GM23248 (cell line): ENCODE results near the gene TBX1. TPM values are rescaled to one million over a fixed set of nuclear protein-coding genes. Genes with fewer than 3 reads are reported as not detected.
A peak's percentile ranks its signal among the peaks of the same experiment; 100 is the strongest.

Source experiments
- DNase-seq: peaks from one replicate; pipeline ENCODE4 v3.0.0-alpha.2; 2015
- H2AFZ ChIP-seq: fragments of 200-600 bp; sonication (generic); 2 replicates; pipeline ENCODE4 v1.6.1; 2016; ENCODE audit warnings: antibody characterized with exemption
- H3F3A ChIP-seq: fragments of 200-600 bp; sonication (generic); 2 replicates; pipeline ENCODE4 v1.6.1; 2016; ENCODE audit warnings: mild to moderate bottlenecking, antibody characterized with exemption, mixed run types; ENCODE audit not compliant: insufficient read depth
- H3K27ac ChIP-seq: fragments of 200-600 bp; sonication (generic); 2 replicates; pipeline ENCODE4 v1.5.1; 2016; ENCODE audit warnings: mild to moderate bottlenecking
- H3K27me3 ChIP-seq: fragments of 200-600 bp; sonication (generic); replicated peaks from 2 replicates; pipeline ENCODE4 v1.6.1; 2016; ENCODE audit warnings: mild to moderate bottlenecking; ENCODE audit not compliant: insufficient read depth
- H3K36me3 ChIP-seq: fragments of 200-600 bp; sonication (generic); 2 replicates; pipeline ENCODE4 v1.6.1; 2016; ENCODE audit warnings: low read depth, mild to moderate bottlenecking
- H3K4me1 ChIP-seq: fragments of 200-600 bp; sonication (generic); 2 replicates; pipeline ENCODE4 v1.6.1; 2016; ENCODE audit warnings: mild to moderate bottlenecking; ENCODE audit not compliant: insufficient read depth
- H3K4me2 ChIP-seq: fragments of 200-600 bp; sonication (generic); one replicate; pipeline ENCODE4 v1.6.1; 2016; ENCODE audit warnings: mild to moderate bottlenecking; ENCODE audit not compliant: unreplicated experiment
- H3K4me3 ChIP-seq: fragments of 200-600 bp; sonication (generic); 2 replicates; pipeline ENCODE4 v1.5.1; 2016; ENCODE audit warnings: mild to moderate bottlenecking
- H3K79me2 ChIP-seq: fragments of 200-600 bp; sonication (generic); 2 replicates; pipeline ENCODE4 v1.6.1; 2016; ENCODE audit warnings: mild to moderate bottlenecking; ENCODE audit not compliant: insufficient read depth
- H3K9ac ChIP-seq: fragments of 200-600 bp; sonication (generic); 2 replicates; pipeline ENCODE4 v1.6.1; 2016; ENCODE audit warnings: mild to moderate bottlenecking
- H3K9me2 ChIP-seq: fragments of 200-600 bp; sonication (generic); 2 replicates; pipeline ENCODE4 v1.6.1; 2016; ENCODE audit warnings: mixed run types, mild to moderate bottlenecking, moderate library complexity; ENCODE audit not compliant: insufficient read depth
- H3K9me3 ChIP-seq: fragments of 200-600 bp; sonication (generic); one replicate; pipeline ENCODE4 v1.6.1; 2017; ENCODE audit warnings: low read depth
- H4K20me1 ChIP-seq: fragments of 200-600 bp; sonication (generic); 2 replicates; pipeline ENCODE4 v1.6.0; 2016; ENCODE audit not compliant: insufficient read depth
- EZH2 ChIP-seq: fragments of 200-600 bp; sonication (generic); IDR thresholded peaks from 2 replicates; pipeline ENCODE4 v1.6.1; 2018; ENCODE audit warnings: antibody characterized with exemption, mild to moderate bottlenecking; ENCODE audit not compliant: insufficient read depth, poor library complexity, severe bottlenecking
- EZH2phosphoT487 ChIP-seq: fragments of 200-600 bp; sonication (generic); IDR thresholded peaks from 2 replicates; pipeline ENCODE4 v1.6.1; 2018; ENCODE audit warnings: antibody characterized with exemption, moderate library complexity, mild to moderate bottlenecking, low read depth; ENCODE audit not compliant: insufficient read depth
- WGBS, 2 experiments: methylation state at CpG; one replicate each; pipeline ENCODE4 v1.1.6; 2015 to 2017; ENCODE audit warnings: low lambda C conversion rate in 2 of 2, low coverage in 1 of 2; ENCODE audit errors: missing lambda C conversion rate in 2 of 2; 5-methylcytosine and 5-hydroxymethylcytosine counted together
- in situ Hi-C: fragments of 300-500 bp; cut with MboI; formaldehyde crosslinking; loops from 2 replicates; pipeline ENCODE4 v1.15.0; 2020
- polyA plus RNA-seq: library from polyadenylated mRNA; unstranded; fragments of >200 nt; fragmentation: Nextera tagmentation; extraction: Ambion mirVana; gene quantifications from 2 replicates; pipeline ENCODE4 v1.2.1, GENCODE V29; 2016
- total RNA-seq: library from RNA; depleted of rRNA; stranded (reverse); fragments of >200 nt; shearing (Covaris generic); gene quantifications from 2 replicates; pipeline ENCODE4 v1.2.3, GENCODE V29; 2014

The TBX1 gene
- total and polyA plus RNA-seq, 2 experiments from 2014 or later, result 2.8 to 4.6 TPM

DNA sequence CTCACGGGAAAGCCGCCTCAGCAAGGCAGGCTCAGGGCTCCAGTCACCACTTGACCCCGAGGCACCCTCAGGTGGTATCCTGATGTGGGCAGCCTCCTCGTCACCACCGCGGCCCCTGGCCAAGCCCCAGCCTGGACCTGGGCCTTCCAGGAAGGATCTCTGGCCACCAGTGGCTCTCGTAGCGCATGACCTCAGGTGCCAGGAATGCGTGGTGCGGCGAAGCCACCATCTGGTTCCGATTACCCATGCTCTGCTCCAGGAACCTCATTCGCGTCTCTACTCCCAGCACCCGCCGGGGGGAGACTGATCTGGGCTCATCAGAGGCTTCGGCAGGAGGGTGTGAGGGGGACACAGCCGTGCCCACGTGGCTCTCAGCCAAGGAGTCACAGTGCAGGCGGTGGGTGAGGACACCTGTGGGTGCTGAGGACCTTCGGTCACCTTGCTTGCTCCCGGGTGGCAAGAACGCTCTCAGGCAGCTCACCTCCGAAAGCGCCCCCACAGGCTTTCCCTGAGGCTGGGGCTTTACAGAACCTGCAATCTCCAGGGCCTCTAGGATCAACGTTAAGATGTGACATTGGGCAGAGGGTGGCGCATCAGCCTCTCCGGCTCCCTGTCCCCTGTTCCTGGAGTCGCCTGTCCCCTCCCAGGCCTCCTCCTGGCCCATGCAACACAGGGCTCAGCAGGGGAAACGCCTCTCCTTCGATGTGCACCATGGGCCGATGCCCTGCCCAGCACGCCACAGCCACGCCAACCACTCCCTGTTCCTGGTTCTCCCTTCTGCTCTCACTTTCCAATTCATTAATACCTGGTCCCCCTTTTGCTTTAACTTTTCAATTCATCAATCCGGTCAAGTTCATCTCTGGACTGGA lies 39.0 kb downstream of the TBX1 start:
- Histone ChIP-seq H3K9ac (peak overlapping the region; percentile 49), H3K36me3 (no peaks in the 10 kb centered on the region), H3K4me3 (peak overlapping the region; percentile 16; the same call in 1 of the 2 replicates), H3K4me2 (peak overlapping the region; percentile 43), H3K4me1 (peaks cover 24% of the 10 kb centered on the region), H3K27ac (peak overlapping the region; percentile 46), H4K20me1 (no peaks in the 10 kb centered on the region), H3K9me3 (no peaks in the 10 kb centered on the region), H3F3A (no peaks in the 10 kb centered on the region), H3K27me3 (no peaks in the 10 kb centered on the region), H2AFZ (0 out of 2 replicates have a peak overlapping the region, but pooled peaks have one; percentile 46), H3K9me2 (no peaks in the 10 kb centered on the region), H3K79me2 (no peaks in the 10 kb centered on the region)
- peak; percentile 98 for DNase-seq
- 8 to 9% methylated on average over 24 to 34 of the region's 35 CpGs for WGBS, 2 experiments
- in situ Hi-C loops, result no loop called here
- no peak for TF ChIP-seq EZH2
- no peak for TF ChIP-seq EZH2phosphoT487

DNA sequence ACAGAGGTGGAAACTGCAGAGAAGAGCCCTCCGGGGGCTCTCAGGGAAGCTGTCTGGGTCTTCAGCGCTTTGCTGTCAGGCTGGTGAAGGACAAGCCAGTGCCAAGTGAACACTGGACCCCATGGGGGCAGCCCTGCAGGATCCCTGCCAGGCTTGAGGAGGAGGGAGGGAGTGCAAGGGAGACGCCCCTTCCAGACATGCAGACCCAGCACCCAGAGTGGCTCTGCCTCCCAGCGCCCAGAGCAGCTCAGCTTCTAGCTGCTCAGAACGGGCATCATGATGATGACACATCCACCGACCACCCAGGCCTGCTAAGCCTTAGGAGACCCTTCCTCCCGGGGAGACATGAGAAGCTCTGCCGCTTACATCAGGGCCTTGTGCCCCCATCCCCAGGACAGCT lies 39.7 kb downstream of the TBX1 start:
- no peak overlapping the region for H3K27ac ChIP-seq
- H4K20me1 ChIP-seq, result no peaks in the 10 kb centered on the region
- no peak for DNase-seq
- in situ Hi-C loops, result no loop called here
- no peak overlapping the region for H3K9ac ChIP-seq
- H3K4me2 ChIP-seq, result no peak overlapping the region
- no peak overlapping the region for H3K4me3 ChIP-seq
- no peaks in the 10 kb centered on the region for H3K9me2 ChIP-seq
- no peaks in the 10 kb centered on the region for H3F3A ChIP-seq
- no peaks in the 10 kb centered on the region for H3K9me3 ChIP-seq
- no peak overlapping the region for H2AFZ ChIP-seq
- H3K36me3 ChIP-seq, result no peaks in the 10 kb centered on the region
- H3K79me2 ChIP-seq, result no peaks in the 10 kb centered on the region
- 92 to 95% methylated on average over 8 of the region's 8 CpGs for WGBS, 2 experiments
- H3K4me1 ChIP-seq, result peaks cover 22% of the 10 kb centered on the region
- H3K27me3 ChIP-seq, result no peaks in the 10 kb centered on the region
- TF ChIP-seq EZH2phosphoT487 (no peak), EZH2 (no peak)

DNA sequence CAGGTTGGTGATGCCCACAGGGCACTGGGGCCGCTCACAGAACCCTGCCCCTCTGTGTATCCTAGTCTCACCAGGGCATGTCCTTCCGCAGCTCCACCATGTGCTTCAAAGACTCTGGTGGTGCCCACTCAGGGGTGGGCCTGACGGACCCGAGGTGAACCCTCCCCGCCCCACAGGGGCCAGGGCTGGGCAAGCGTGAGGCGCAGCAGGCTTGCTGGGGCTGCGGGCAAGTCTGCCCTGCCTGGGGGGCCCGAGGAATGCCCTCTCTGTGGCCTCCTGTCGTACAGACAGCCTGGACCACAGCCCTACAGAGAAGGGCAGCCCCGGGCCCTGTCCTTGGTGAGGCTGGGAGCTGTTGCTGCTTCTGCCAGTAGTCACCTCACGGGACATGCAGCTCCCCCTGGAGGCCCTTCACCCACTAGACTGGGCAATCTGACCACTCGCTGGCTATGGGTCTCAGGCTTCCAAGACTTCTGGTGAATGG lies 40.2 kb downstream of the TBX1 start:
- H3K9me2 ChIP-seq, result no peaks in the 10 kb centered on the region
- peak; percentile 60 for DNase-seq
- in situ Hi-C loops, result no loop called here
- no peak overlapping the region for H3K27ac ChIP-seq
- H3K9ac ChIP-seq, result no peak overlapping the region
- no peaks in the 10 kb centered on the region for H3F3A ChIP-seq
- H3K36me3 ChIP-seq, result no peaks in the 10 kb centered on the region
- no peaks in the 10 kb centered on the region for H3K27me3 ChIP-seq
- no peaks in the 10 kb centered on the region for H3K9me3 ChIP-seq
- peaks cover 17% of the 10 kb centered on the region for H3K4me1 ChIP-seq
- H3K4me2 ChIP-seq, result no peak overlapping the region
- H2AFZ ChIP-seq, result no peak overlapping the region
- H4K20me1 ChIP-seq, result no peaks in the 10 kb centered on the region
- H3K79me2 ChIP-seq, result no peaks in the 10 kb centered on the region
- TF ChIP-seq EZH2, result no peak
- TF ChIP-seq EZH2phosphoT487, result no peak
- 78 to 88% methylated on average over 11 to 13 of the region's 13 CpGs for WGBS, 2 experiments
- H3K4me3 ChIP-seq, result no peak overlapping the region

DNA sequence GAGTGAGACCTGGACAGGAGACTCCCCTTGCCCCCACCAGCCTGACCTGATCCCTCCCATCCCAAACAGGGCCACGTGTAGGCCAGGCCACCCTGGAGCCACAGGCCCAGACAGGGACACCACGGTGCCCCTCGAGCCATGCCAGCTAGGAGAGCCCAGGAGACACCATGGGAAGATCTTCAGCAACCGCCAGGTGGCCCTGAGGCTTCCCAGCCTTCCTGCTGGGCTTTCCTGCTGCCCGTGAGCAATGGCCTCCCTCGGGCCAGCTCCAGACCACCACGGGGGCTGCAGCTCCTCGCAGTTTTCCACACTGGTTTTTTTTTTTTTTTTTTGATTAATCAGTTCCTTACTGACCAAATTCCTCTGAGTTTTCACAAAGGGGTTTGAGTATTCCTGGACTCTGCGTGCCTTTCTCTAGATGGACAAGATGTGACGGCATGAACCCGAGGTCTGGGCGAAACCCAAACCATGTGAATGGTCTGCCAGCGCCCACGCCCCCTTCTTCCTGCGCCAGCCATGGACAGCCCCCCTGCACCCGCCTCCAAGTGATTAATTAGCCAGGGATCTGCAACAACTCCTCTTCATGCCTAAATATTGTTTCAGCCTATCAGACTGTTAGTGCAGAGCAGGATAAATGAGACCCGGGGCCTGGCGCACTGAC lies 40.9 kb downstream of the TBX1 start:
- H3K9me3 ChIP-seq, result no peaks in the 10 kb centered on the region
- in situ Hi-C loops, result no loop called here
- no peaks in the 10 kb centered on the region for H3K27me3 ChIP-seq
- H3K4me2 ChIP-seq, result no peak overlapping the region
- no peak overlapping the region for H3K9ac ChIP-seq
- H3K36me3 ChIP-seq, result no peaks in the 10 kb centered on the region
- no peaks in the 10 kb centered on the region for H3K79me2 ChIP-seq
- no peak overlapping the region for H3K27ac ChIP-seq
- 68 to 73% methylated on average over 18 of the region's 18 CpGs for WGBS, 2 experiments
- H2AFZ ChIP-seq, result no peak overlapping the region
- TF ChIP-seq EZH2 (no peak), EZH2phosphoT487 (no peak)
- H3K4me3 ChIP-seq, result no peak overlapping the region
- peaks cover 16% of the 10 kb centered on the region for H3K4me1 ChIP-seq
- H3K9me2 ChIP-seq, result no peaks in the 10 kb centered on the region
- H3F3A ChIP-seq, result no peaks in the 10 kb centered on the region
- H4K20me1 ChIP-seq, result no peaks in the 10 kb centered on the region
- DNase-seq, result peak; percentile 28
